Activated gamma-delta T cell (primary cell): ENCODE measurements around the gene PRDM16.
"Not testable (repeated sequence)": the region's sequence is repeated elsewhere in the genome, so short reads cannot be mapped to it uniquely, and the experiment has no call there.

Experiments used
- DNase-seq: peaks from one replicate; lab custom pipeline; 2025; lab: John Stamatoyannopoulos, UW

PRDM16 gene

DNA sequence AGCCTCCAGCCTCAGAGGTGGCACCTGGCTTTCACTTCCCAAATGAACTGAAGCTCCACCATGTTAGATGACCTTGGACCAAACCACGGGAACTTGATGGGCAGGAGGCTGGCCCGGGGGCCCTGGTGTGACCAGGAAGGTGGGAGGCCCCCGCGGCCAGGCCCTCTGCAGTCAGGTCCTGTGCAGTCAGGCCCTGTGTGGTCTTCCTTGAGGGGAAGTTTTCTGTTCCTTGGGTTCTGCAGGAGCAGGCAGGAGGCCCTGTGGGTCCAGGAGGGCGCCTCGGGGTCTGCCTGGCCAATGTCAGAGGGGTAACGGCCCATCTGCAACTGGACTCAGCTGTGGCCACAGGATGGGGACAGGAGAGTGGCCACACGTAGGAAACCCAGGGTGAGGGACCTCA lies 13.0 kb downstream of the PRDM16 start:
- no peak for DNase-seq

DNA sequence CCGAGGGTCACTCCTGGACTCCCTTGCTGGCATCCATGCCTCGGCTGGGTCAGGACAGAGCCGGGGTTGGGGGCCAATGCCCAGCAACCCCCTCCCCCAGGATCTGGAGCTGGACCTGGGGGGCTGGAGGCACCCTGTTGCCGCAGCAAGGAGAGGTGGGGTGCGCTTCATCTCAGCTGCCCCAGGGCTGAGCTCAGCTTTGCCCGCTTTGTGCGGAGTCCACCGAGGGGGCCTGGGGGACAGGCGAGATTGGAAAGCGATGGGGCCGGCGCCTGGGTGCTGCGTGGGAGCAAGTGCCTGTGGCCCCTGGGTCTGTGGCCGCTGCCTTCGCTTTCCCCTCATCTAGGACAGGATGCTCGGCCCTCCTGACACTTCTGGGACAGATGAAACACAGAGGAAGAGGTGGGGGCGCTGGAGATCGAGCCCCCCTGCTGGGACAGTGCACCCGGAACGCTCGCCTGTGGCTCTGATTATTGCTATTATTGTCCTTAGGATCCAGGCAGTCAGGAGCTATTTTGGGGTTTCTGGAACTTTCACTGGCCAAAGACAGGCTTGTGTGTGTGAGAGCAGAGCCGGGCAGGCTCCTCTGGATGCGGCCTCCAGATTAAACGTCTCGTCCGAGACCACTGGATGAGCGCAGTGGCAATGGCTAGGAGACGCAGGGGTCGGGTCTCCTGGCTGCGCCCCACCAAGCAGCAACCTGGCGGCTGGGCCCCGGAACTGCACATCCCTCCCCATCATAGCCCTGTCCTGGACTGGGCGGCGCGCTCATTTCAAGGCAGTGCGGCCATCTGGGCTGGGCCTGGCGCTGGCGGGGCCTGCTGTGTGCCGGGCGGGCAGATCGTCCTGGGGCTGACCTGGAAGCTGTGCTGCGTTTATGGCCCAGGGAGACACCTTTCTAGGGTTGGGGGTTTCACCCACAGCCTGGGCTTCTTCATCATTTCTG lies 13.8 kb downstream of the PRDM16 start:
- no peak for DNase-seq

DNA sequence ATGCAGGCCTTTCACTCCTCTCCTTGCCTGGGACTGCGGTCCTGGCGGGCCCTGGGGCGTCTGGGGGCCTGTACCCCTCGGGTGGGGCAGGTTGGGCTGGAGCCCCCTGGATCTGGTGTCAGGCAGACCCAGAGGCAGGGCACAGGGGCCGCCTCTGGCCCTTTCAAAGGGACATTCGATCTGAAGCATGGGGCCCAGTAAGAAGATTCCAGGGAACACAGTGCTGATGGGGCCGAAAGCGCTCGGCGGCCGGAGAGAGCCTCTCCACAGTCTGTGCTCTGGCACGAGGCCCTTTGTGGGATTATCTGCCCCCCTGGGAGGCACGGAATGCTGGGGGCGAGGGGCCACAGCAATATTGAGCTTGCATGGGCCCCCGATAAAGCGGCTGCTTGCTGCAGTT lies 15.2 kb downstream of the PRDM16 start:
- DNase-seq: no peak

DNA sequence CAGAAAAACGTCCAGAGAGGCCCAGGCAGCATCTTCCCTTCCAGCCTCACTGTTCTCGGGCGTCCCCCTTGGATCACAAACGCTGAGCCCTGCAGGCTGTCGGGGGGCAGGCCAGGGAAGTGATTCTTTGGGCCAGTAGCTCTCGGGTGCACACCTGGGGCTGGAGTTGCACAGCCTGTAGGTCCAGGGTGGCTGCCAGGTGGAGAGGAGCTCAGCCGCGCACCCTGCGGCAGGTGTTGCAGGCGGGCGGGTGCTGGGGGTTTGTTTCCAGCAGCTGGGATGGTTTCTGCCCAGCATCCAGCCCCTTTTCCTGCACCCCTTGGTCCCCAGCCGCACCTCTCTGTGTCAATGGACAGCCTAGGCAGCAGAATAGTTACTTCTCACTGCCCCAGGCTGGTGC lies 15.7 kb downstream of the PRDM16 start:
- DNase-seq: no peak

DNA sequence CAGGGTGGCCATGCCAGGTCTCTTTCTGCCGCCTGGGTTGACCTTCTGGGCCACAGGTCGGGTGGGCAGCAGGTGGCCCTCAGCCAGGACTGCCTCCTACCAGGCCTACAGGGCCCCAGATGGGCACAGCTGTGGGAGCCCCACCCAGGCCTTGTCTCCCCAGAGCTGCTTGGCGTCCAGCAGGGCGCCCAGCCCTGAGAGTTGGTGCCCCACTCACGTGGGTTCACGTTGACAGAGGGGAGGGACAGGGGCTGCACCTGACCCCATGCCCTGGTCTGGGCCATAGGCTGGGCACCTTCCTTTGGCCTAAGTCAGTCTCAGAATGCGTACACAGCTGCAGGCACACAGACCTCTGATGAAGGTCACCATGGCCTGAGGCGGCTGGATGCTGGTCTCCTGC lies 16.7 kb downstream of the PRDM16 start:
- no peak for DNase-seq

DNA sequence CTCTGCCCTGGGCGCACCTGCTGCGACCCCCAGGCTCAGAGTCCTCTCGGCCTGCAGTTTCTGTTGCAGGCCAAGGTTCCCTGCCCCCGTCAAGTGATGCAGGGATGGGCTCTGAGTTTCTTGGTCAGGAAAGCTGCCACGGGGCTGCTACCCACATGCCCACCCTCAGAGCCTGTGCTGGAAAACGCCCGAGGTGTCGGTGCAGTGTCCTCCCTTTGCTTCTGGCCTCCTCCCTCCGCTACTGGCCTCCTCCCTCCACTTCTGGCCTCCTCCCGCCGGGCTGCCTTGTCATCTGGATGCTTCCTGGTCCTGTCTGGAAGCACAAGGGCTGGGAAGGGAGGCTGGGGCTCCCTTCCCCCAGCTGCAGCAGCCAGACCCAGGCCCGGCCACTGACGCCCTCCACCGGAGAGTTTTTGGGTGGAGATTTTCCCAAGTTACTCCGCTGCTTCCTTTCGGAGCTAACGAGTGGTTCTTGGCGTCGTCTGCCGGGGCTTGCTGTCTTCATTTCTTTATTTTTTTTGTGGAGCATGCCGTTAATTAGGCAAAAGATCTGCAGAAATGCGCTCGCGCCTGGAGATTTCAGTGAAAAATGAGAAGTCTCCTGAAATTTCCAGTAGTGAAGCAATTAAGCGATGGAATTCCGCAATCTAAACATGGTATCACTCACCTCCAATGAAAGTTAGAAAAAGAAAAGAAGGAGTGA lies 17.4 kb downstream of the PRDM16 start:
- DNase-seq: no peak

DNA sequence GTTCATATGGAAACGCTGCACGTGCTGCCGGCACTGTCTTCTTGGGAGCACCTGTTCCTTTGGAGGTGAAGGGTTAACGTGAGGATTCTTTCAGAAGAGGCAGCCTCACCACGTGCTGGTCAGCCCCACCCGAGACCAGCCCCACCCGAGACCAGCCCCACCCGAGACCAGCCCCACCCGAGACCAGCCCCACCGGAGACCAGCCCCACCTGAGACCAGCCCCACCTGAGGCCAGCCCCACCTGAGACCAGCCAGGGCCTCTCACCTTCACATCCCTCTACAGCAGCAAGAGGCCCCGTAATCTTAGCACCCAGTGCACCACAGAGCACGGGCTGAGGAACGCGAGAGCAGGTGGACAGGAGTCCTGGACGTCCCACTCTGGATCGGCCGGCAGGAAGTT lies 18.0 kb downstream of the PRDM16 start:
- no peak for DNase-seq

DNA sequence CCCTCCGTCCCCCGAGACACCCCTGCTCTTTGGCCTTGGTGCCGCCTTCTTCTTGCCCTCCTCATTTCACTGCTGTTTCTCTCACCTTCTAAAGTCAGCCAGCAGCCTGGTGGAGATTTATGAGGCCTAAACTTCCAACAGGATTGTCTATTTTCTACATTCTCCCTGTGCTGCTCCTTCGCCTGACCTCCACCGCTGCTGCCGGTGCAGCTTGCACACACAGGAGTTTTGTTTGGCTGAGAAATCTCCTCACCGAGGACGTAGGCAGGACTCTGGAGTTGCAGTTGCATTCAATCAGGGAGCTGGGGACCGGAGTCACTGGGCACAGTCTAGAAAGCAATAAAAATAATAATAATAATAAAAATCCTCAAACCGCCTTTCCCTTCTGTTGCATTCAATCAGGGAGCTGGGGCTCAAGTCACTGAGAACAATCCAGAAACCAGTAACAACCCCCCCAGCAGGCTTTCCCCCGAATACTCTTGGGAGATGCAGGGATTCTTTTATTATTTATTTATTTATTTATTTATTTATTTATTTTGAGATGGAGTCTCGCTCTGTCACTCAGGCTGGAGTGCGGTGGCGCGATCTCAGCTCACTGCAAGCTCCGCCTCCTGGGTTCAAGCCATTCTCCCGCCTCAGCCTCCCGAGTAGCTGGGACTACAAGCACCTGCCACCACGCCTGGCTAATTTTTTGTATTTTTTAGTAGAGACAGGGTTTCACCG lies 19.1 kb downstream of the PRDM16 start:
- not testable (repeated sequence) for DNase-seq

DNA sequence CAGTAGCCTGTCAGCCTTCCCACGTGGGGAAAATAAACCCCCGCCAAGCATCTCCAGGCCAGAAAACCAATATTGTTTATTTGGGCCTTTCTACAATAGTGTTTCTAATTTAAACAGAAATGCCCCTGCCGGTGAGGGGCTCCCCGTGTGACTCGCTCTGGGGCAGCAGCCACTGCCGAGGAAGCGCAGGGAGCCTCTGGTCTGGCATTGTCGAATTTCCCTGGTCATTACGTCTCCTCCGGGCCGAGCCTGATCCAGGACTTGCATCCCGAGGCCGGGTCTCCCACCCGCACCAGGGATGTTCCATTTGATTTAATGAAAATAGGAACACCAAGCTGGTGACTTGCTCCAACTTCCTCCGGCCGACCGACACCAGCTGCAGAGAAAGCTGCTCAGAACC lies 20.5 kb downstream of the PRDM16 start:
- no peak for DNase-seq

DNA sequence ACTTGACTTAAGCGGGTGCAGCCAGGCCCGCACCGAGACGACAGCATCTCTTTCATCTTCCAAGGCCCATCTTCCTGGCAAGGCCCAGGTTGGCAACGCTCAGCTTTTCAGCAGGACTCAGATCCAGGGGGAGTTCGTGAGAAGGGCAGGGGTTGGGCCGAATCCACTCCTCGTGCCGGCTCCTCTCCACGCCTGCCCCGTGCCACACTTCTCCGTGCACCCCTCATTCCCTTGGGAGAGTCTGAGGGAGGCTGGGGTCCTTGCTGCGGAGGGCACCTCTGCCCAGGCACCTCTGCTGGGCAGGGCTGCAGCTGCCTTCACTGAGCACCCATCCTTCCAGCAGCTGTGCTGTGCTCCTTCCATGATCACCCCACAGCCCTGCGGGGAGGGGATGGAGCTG lies 22.3 kb downstream of the PRDM16 start:
- no peak for DNase-seq

DNA sequence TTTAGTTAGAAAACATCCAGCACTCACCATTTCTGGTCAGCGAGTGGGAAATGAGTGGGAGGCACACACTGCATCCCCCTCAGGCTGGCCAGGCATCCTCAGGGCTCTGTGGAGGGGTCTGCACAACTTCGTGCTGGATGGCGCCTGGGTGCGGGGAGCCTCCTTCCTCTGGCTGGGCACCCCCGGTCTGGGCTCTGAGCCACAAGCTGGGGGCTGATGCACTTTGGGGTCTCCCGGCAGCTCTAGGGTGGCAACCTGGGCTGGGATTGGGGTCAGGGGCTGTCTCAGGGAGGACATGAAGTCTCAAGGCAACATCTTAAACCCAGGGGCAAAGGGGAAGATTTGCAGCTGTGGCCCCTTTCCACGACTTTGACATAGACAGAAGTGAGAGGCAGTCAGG lies 23.5 kb downstream of the PRDM16 start:
- no peak for DNase-seq

DNA sequence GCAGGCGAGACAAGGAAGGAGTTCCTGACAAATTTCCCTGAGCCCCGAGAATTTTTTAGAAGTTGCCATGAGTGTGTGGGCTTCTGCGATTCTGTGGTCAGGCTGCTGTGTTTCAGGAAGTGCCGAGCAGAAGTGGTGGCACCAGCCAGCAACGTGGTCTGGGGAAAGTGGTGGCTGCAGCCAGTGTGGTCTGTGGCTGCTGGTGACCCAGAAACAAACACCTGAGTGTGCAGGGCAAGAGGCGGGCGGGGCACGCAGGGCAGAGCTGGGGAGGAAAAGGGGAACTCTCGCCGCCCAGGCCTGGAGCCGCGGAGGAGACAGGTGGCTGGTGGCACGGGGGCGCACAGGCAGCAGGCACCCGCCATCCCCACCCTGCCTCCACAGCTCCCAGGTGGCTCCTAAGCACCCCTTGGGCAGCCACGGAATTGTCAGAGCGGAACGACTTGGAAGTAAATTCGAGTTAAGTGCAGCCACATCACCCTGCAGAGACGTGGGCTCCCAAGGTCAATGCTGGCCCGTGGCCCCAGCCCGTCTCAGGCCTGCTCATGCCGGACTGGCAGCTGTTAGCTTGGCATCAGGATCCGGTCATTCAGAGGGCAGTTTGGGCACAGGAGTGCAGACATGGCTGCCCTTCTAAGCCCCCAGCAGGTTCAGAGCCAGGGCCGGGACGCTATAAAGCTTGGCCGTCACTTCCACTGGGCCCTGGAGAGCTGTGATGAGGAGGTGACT lies 25.1 kb downstream of the PRDM16 start:
- no peak for DNase-seq

DNA sequence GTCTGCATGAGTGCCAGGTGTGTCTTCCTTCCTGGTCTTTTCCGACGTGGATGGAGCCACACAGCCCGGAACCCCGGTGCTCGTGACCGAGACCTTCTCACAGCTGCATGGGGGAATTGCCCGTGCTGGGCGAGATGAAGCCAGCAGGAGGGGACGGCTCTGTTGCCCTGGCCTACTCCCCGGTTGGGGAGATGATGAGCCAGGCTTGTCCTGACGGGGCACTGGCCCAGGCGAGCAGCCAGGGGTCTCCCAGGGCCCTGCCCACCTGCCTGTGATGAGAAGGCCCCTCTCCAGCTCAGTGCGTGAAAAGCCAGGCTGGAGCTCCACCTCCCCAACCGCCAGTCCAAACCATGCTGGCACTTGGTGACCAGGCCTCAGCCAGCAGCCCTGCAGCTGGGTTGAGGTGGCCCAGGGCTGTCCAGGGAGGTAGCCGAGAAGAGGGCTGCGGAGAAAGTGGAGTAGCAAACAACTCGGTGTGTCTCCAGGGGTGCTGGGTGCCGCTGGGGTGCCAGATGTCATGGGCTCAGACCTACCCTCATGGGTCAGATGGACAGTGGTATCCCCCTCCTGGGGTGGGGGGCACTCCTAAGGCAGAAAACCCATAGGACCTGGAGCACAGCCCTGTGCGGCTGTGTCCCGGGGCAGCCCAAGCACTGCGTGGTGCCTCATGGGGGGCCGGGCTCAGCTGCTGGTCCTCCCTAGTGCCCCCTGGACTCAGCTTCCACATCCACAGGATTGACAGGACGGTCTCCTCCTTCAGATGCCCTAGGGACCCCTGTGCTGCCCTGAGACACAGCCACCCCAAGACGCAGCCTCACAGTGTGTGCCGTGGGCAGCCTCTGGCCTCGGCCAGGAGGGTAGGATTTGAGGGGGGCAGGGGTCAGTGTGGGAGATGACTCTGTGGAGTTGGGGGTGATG lies 26.1 kb downstream of the PRDM16 start:
- DNase-seq: no peak

DNA sequence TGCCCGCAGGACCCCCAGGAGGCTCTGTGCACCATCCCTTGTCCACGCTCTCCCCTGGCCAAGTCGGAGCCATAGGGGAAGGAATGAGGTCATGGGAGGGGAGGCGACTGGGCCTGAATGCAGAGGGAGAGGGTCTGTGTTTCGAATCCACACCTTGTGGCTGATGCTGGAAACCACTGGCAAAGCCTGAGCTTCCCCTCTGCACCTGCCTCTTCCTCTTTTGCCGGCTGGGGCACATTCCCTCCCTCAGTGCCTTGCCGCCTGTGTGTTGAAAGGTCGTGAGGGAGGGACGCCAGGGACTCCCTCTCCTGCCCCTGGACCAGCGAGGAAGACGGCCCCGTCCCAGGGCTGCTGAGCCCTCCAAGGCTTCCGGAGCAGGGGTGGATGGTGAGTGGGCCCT lies 27.3 kb downstream of the PRDM16 start:
- DNase-seq: no peak

DNA sequence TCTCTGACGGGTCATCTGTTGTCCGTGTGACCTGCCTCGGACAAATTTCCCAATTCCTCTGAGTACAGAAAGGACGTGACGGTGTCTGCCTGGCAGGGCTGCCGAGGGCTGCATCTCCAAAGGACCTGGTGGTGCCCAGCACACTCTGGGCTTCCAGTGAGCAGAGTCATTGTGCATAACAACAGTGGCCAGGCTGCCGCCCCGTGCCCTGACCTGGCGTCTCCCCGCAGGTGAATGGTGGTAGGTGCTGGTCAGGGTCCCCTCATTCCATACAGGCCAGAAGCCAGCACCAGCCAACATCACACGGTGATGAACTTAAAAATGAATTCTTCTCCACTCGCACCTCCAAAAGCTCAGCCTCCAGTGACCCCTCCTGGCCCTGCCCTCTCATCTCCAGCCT lies 28.2 kb downstream of the PRDM16 start:
- no peak for DNase-seq

DNA sequence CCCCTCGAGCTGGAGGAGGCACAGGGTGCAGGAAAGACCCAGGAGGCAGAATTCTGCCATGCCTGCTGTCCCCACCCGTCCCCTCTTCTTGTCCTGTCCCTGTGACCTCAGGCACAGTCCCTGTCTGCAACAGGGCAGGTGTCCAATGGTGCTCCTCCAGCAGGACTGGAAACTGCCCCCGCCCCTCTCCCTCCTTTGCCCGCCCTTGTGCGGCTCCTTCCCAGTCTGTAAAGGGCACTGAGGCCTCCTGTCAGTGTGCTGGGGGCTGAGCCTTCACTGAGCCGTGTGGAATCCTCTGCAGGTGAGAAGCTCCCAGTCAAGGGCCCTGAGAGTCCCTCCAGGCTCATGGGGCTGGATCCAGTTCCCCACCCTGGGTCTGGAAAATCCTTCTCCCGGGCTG lies 28.9 kb downstream of the PRDM16 start:
- DNase-seq: no peak

DNA sequence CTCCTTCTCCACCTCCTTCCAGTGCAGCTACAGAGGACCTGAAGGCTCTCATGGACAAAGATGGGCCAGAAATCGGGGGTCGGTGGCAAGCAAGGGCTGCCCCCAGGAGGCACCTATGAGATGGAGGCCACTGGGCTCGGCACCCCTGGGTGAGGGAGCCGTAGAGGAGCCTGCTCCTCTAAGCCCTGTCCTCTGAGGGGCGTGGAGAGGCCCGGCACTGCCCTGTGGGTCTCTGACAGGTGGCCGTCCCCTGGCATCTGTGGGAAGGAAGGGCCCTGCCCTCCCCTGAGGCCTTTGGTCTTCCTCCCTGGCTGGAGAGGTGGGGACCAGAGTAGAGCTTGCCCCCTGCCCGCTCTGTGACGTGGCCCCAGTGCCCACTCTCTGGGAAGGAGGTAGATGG lies 30.9 kb downstream of the PRDM16 start:
- no peak for DNase-seq

DNA sequence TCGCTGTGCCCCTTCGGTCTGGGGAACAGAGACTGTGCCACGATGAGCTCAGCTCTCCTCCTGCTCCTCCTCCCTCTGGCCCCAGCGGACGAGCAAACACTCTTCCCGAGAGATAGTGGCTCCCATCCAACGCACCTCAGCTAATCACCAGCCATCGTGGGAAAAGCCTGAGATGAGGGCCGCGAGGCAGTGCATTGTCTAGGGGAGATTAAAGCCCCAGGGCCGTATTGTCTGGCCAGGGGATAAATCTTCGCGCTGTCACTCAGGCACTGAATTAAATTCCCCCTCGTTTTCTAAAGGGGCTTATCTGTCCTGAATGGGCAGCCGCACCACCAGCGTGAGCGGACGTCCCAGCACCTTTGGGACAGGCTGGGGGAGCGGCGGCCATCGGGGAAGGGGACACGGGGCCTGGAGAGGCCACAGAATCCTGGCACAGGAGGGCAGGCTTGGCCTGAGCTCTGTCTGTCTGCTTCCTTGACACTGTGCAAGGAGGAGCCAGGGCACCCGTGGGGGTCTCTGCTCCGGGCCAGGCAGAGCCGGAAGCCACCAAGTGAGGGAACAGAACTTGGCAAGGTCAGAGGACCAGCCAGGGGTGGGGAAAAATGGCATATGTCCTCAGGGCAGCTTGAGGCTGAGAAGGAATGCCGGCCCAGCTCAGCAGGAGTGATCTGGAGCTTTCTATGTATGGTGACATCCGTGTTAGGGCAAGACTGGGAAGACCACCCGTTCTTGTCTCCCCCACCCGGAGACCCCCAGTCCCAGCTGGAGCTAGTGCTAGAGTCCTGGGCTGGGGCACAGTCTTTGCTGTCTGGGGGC lies 32.3 kb downstream of the PRDM16 start:
- DNase-seq: no peak

DNA sequence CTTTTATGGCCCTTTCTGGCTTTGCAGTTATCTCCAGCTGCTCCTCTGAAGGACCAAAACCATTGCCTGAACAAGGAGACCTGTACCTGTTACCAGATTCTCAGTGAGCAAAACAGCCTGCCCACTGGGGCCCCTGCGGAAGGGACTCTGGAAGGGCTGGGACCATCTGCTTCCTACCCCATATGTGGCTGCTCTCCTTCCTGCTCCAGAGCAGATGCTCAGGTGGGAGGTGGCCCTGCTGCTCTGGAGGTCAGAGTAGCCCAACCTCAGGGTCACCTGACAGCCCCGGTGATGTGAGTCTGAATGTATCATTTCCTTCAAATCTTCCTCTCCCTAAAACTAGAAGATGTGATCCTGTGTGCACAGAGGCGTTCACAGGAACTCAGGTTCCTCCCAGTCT lies 33.6 kb downstream of the PRDM16 start:
- no peak for DNase-seq
